Embryonic facial prominence (tissue), 1 donor: ENCODE results near the gene SYF2.
"Not testable (repeated sequence)": the region's sequence is repeated elsewhere in the genome, so short reads cannot be mapped to it uniquely, and the experiment has no call there.

Experiments used
- DNase-seq: peaks from one replicate; pipeline ENCODE4 v3.0.0-alpha.2; 2016; ENCODE audit errors: extremely low spot score

The SYF2 gene

DNA sequence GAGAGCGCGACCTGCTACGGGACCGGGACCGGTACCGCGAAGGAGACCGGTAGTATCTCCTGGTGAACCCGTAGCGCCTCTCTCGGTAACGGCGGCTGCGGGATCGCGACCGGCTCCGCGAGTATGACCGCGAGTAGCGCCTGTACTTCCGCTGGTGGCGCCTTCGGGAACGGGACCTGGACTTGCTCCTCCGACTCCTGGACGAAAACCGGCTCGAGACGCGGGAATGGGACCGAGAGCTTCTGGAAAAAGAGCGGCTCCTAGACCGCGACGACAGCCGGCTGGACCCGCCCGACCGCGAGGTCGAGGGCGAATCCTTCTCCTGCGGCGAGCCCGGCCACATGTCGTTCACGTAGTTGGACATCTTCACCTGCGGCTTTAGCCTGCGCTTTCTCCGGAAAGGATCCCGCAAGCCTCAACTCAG is 14.3 kb upstream of the SYF2 start:
- DNase-seq = no peak

DNA sequence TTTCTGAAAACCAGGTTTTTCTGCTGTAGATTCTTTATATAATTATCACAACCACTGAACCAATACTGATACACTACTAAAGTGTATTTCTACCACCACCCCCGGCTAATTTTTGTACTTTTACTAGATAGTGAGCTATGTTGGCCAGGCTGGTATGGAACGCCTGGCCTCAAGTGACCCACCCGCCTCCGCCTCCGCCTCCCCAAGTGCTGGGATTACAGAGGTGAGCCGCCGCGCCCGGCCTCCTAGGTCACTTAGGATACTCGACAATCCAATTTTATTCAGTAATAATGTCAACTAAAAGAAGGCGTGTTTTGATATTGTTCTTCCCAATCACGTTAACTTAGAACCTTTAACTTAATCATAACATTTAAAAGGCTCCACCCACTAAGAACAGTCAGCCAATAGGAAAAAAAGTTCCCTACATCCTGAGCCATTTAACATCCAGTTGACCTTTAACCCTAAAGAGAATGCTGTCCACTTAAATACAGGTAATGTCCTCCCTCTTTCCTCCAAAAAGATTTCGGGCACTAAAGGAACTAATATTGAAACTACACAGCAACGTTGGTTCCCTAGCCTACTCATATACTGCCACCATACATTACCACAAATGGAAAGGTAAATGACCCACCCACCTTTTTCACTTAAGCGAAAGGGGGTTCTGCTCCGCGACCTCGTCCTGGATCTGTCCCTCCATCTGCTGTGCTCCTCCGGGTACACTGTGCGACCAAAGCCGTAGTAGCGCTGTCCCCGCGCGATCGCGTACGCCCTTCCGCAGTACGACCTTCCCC is 13.7 kb upstream of the SYF2 start:
- DNase-seq = no peak

DNA sequence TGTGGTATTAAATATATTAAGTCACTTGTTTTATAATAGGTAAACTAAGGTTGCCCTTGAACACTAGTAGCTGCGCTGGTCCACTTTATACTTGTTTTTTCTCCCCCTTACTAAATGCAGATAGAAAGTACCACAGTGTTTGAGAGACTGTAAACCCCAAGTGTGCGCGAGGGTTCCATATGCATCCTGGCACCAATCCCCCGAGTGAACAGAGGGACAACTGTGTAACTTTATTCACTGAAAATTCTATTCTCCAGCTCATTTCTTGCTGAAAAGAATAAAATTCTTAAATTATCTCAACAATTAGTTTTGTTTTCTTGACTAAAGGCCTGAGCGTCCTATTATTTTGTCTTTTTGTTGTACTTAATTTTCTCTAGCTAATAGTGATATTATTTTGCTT is 13.1 kb upstream of the SYF2 start:
- DNase-seq = no peak

DNA sequence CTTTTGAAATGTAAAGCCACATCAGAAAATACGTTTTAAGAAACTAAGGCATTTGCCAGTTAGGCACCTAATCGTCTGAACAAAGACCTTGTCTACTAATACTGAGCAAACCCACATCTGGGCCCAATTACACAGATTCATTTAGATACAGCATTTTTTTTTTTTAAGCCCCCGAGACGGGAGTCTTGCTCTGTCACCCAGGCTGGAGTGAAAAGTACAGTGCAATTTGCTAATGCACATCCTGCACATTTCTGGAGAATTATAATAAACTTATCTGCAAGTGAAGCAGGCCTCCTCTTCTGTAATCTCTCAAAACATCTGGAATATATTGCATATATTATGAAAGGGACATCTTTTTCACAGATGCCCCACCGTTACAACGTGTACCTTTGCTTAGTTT is 11.6 kb upstream of the SYF2 start:
- no peak for DNase-seq

DNA sequence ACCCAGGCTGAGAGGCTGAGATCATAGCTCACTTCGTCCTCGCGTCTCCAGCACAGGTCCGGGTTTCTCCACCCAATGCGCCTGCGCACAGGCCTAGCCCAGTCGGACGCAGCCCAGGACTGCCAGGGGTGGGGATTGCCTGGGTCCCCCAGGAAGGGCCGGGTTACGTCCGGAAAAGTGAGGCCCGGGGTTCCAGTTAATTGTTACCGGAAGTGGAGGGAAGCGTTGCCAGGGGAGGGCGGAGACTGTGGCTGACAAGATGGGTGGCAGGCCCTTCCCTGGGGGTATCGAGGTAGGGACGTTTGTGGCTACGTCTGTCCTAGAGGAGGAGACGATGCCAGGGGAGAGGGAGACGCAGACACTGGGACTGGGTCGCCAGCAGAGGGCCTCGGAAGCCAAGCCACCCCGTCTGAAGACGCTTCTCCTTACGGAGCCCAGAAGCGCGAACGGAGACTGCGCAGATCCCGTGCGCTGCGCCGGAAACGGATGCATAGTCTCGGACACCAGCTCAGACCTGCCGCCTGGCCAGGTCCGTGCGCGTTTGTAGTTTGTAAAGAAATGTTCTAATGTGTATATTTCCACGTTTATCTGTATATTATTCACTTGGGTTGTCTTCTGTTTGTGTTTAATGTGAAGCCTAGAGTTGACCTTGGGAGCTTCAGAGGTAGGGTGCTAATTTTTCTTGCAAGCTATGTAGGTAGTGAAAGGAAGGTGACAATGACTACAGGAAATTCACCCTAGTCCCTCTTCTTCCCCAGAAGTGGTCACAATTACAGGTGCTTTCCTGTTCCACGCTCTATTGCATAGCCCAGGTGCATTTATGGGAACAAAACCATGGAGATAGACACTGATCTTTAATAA is 7.6 kb upstream of the SYF2 start:
- DNase-seq = peak; percentile 79

DNA sequence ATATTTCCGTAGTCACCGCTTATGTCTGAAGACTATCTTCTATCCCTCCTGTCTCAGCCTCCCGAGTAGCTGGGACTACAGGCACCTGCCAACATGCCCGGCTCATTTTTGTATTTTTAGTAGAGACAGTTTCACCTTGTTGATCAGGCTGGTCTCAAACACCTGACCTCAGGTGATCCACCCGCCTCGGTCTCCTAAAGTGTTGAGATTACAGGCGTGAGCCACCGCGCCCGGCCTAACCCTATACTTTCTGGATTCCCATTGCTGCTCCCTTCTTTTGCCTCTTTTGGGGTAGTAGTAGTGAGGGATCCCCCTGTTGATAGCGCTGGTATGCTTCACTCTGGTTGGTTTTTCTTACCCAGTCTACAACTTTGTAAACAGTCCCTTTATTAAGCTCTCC is 5.7 kb upstream of the SYF2 start:
- DNase-seq = no peak

DNA sequence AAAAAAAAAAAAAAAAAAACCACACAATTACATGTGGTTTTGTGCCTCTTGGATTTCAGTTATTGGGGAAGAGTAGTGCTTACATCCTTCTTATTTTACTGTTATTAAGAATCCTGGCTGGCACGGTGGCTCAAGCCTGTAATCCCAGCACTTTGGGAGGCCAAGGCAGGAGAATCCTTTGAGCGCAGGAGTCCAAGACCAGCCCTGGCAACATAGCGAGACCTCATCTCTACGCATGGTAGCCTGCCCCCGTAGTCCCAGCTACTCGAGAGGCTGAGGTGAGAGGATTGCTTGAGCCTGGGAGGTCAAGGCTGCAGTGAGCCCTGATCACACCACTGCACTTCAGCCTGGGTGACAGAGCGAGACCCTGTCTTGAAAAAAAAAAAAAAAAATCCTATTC is 4.0 kb upstream of the SYF2 start:
- not testable (repeated sequence) for DNase-seq

DNA sequence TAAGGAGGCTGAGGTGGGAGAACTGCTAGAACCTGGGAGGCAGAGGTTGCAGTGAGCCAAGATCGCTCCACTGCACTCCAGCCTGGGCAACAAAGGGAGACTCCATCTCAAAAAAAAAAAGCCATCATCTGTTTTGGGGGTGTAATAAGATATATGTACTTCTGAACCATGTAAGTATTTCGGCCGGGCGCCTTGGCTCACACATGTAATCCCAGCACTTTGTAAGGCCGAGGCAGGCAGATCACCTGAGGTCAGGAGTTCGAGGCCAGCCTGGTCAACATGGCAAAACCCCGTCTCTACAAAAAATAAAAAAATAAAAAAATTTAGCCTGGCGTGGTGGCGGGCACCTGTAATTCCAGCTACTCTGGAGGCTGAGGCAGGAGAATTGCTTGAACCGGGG is 3.1 kb upstream of the SYF2 start:
- not testable (repeated sequence) for DNase-seq

DNA sequence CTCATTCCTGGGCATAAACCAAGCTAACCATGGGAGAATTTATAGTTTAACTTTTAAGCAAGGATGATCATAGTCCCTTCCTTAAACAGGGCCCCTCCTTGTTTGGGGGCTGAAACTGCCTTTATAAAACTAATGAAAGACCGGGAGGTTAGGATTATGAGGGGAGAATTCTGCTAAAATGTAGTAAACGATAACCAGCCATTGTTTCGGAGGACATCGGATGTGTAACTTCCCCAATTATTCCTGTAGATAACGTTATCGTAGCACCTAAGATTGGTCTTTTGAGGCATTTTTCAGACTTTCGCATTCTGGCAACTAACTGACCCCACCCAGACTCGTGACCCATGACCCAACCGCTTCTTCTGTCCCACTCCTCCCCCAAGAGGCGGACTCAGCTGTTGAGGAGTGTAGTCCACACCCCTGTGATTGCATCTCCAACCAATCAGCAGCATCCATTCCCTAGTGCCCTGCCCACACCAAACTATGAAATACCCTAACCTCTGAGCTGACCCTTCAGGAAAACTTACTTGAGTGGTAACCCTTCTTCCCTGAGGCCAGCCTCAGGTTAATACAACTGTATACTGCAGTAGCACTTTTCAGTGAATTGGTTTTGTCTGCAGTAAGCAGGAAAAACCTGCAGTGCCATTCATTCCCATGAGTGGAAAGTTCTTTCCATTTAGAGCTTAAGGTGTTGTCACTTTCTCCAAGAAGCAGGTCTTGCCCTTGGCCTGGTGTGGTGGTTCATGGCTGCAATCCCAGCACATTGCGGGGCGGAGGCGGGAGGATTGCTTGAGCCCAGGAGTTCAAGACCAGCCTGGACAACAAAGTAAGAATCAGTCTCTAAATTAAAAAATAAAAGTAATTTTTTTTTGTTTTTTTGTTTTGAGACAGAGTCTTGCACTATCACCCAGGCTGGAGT is 823 bp upstream of the SYF2 start:
- DNase-seq = peak; percentile 46

DNA sequence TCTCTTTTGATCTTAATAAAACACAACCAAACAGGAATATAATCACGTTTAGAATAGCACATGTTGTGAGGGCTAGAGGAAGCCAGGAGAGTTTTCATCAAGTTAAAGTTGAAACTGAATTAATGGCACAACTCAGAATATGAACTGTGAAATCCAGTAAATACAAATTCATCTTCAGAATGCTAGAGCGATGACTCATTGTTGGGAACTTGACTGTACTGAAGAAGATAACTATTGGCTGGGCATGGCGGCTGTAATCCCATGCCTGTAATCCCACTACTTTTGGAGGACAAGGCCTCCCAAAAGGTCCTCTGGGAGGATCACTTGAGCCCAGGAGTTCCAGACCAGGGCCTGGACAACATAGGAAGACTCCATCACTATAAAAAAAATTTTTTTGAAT is 8.8 kb downstream of the SYF2 start:
- no peak for DNase-seq

DNA sequence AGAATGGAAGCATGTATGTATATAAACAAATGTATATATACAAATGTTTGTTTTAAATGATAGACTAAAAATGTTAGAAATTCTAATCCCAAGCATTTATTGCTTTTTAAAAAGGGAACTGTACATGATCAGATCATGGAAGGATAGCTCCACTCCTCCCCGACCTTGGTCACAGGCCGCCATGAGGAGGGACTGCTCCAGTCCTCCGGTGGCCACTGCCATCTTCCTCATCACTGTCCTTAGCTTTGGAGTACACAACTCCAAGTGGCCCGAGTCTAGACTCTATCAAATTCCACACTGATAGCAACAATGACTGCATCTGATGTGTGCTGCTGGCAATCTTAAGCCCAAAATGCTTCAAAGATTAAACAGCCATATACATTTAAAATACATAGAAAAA is 9.7 kb downstream of the SYF2 start:
- no peak for DNase-seq

DNA sequence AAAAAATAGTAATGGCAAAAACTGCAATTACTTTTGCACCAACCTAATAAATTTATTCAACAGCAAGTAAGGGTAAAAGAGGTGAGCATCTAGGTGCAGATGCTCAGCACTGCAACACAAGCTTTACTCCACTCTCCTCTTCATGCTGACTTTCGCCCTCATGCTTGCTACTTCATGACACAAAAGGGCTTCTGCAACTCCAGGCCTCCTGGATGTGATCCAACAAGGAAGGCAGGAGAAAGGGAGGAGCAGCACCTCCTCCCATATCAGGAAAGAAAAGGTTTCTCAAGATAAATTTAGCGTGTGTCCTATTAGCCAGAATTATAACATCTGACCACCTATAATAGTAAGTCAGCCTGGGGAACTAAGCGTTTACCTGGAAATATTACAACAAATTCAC is 11.6 kb downstream of the SYF2 start:
- DNase-seq = no peak

DNA sequence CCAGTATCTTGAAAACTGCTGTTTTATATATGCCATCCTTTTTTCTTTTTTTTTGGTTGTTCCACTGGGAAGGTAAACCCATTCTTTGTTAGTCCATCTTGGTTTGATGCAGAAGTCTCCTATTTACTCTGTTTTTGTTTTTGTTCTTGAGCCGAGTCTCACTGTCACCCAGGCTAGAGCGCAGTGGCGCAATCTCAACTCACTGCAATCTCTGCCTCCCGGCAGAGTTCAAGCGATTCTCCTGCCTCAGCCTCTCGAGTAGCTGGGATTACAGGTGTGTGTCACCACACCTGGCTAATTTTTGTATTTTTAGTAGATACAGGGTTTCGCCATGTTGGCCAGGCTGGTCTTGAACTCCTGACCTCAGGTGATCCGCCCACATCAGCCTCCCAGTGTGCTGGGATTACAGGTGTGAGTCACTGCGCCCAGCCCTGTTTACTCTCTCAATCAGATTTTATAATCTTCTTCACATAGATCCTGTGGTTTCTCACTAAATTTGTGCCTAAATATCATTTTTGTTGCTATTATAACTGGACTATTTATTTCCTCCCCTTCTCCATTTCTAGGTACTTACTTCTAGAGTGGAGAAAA is 12.5 kb downstream of the SYF2 start:
- no peak for DNase-seq

DNA sequence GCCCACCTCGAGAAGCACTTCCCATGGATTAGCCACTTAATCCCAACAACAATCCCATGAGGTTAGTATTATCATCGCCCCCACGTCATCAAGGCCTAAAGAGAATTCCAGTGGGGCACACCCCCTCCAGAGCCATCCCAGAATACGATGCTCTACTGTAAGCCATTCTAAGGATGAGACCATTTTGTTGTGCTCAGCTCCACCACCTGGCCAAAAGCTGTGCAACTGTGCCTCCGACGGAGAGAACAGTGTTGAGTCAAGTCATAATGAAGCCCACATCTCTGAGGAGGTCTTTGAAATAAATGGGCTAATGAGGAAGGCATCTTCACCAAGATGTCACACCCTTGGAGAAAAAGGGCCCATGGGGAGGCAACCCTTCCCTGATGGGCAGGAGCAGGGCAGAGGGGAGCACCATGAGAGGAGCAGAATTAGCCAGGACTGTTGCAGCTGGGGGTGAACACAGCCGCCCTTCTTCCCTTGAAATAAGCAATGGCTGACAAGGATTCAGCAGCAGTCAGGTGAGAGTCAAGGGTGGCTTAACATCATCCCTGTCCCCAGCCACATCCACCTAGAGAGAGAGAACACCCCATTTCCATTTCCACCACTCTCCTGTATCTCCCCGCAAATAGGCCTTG is 14.6 kb downstream of the SYF2 start:
- no peak for DNase-seq

DNA sequence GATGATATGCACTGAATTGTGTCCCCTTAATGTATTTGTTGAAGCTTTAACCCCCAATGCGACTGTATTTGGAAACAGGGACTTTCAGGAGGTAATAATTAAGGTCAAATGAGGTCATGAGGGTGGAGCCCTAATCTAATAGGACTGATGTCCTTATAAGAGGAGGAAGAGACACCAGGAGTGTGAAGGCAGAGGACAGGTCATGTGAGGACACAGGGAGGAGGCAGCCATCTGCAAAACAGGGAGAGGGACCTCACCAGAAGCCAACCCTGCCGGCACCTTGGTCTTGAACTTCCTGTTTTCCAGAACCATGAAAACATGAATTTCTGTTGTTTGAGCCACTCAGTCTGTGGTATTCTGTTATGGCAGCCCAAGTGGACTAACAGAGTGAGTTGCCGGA is 15.3 kb downstream of the SYF2 start:
- DNase-seq = no peak

DNA sequence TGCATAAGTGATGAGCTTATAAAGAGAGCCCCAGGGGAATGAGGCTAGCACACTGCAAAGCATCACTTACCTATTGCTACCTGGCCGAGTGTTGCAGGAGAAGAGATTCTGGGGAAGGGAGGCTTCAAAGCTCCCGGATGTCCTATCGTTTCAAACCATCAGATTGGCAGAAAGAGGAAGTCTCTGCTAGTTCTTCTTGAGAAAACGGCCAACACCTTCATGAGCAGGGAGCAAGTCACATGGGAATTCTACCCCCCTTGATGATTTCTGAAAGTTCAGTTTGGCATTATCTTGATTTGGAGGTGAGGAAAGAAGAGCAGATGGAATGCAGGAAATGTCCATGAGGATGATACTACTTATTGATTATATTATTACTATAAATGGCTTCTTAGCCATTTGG is 16.2 kb downstream of the SYF2 start:
- no peak for DNase-seq

DNA sequence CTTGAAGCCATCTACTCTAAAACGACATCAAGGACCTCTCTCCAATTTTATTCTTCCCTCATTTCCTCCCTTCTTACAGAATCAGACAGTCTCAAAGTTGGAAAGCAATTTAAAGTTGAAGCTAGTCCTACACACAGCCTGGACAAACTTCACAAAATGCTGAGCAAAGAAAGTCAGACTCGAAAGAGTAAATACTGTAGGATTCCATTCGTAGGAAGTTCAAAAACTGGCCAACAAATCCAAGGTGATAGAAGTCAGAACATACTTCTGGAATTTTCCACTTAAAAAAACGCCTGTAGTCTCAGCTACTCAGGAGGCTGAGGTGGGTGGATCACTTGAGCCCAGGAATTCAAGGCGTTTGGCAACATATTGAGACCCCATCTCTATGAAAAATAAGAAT is 19.6 kb downstream of the SYF2 start:
- no peak for DNase-seq

DNA sequence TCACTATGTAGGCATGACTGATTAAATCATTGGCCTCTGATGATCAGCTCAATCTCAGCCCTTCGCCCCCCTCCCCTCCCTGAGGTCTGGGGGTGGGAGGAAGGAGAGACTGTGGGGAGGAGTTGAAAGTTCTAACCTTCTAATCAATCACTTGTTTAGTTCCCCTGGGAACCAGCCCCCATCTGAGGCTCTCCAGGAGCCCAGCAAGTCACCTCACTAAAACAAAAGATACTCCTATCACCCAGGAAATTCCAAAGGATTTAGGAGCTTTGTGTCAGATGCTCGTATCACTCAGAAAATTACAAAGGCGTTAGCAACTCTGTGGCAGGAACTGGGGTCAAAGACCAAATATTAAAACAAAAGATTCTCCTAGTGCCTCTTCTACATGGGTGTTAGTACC is 21.6 kb downstream of the SYF2 start:
- DNase-seq = no peak

DNA sequence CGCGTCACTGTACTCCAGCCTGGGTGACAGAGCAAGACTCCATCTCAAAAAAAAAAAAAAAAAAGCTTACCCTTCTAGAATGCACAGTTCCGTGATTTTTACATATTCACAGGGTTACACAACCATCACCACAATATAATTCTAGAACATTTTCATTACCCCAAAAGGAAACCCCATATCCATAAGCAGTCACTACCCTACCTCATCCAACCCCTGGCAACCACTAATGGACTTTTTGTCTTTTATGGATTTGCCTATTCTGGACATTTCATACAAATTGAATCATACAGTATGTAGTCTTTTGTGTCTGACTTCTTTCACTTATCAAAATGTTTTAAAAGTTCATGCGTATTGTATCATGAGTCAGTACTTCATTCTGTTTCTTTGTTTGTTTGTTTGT is 22.8 kb downstream of the SYF2 start:
- DNase-seq = no peak

DNA sequence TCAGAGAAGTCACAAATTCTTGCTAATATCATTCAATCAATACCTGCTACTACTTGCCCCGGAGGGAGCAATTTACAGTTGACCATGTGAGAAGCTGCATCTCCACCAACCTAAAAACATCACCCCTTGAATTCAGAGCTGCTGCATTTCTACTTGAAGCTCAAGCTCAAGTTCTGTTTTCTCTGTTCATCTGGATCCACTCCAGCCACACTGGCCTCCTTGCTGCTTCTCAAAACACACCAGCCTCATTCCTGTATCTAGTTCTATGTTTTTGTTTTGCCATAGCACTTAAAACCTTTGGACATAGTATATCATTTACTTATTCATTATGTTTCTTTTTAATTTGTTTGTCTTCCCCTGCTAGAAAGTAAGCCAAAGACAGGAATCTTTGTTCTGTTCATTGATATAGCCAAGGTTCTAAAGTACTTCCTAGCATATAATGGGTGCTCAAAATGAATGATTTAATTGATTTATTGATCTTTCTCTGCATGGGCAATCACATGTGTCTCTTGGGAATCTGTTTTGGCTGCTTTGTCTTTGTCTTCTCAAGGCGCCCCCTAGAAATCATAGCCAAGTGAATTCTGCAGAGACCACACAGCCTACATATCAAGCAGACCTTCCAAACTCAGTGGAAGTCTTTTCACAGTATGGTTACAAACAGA is 23.6 kb downstream of the SYF2 start:
- no peak for DNase-seq

DNA sequence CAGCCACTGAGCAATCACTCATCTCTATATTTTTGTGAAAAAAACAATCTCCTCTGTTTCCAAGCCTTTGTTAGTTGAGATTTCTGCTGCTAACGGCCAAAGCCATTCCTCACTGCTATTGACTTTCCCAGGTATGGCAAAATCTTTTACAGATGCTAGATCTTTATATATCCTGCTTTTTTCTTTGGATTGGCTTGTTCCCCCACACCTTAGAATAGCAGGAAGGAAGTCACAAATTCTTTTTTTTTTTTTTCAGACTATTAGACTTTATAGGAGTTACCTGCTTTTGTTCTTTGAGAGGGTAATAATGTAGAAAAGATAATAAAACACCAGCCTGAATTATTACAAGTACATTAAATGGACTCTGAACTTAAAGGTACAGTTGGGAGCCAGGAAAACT is 24.2 kb downstream of the SYF2 start:
- no peak for DNase-seq
